PC-9 (cell line): ENCODE measurements around the gene EDAR.

Source experiments
- EZH2 ChIP-seq: fragments of 200-600 bp; sonication (generic); IDR thresholded peaks from 2 replicates; pipeline ENCODE4 v1.8.0; 2017; ENCODE audit warnings: antibody characterized with exemption, low read depth
- TF ChIP-seq, protein P1 (sequence below): fragments of 200-600 bp; sonication (generic); conservative IDR thresholded peaks from 2 replicates; pipeline ENCODE4 v1.6.1; 2017; ENCODE audit warnings: mixed run types, antibody characterized with exemption, mild to moderate bottlenecking, moderate library complexity

DNA sequence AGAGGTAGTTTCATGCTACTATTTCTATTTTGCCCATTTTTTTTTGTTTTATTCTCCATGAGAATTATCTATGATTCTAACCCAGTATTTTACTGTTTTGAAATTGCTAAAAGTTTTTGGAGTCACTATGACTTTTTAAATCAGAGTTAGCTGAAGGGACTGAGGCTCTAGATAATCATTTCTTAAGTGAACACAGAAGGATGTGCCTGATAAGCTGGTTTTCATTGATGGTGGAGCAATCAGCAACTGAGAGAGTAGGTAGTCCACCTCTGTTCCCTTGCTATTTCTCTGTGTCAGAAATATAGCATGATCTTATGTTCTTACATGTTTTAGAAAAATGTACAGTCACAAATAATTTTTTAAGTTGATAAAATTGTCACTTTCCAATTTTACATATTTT, 143.1 kb downstream of the EDAR start:
- TF ChIP-seq, protein P1, sequence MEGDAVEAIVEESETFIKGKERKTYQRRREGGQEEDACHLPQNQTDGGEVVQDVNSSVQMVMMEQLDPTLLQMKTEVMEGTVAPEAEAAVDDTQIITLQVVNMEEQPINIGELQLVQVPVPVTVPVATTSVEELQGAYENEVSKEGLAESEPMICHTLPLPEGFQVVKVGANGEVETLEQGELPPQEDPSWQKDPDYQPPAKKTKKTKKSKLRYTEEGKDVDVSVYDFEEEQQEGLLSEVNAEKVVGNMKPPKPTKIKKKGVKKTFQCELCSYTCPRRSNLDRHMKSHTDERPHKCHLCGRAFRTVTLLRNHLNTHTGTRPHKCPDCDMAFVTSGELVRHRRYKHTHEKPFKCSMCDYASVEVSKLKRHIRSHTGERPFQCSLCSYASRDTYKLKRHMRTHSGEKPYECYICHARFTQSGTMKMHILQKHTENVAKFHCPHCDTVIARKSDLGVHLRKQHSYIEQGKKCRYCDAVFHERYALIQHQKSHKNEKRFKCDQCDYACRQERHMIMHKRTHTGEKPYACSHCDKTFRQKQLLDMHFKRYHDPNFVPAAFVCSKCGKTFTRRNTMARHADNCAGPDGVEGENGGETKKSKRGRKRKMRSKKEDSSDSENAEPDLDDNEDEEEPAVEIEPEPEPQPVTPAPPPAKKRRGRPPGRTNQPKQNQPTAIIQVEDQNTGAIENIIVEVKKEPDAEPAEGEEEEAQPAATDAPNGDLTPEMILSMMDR: no peak
- TF ChIP-seq EZH2: no peak
